ENCODE data around the gene PICALM.

Gene PICALM

GRCh38 chr11:86050196-86050709, 18.6 kb downstream of the PICALM start:
- no peak overlapping the region for H3K27ac Mint-ChIP-seq
- peaks cover 2% of the 10 kb centered on the region for H3K9me3 Mint-ChIP-seq
- H3K27me3 Mint-ChIP-seq, result no peaks in the 10 kb centered on the region
- ATAC-seq (ENCODE audit: low read depth) (no peak), DNase-seq (ENCODE audit: low spot score in 2 of 2) (no peak)
- peaks cover 55% of the 10 kb centered on the region for H3K4me1 Mint-ChIP-seq
- no peak overlapping the region for H3K4me3 Mint-ChIP-seq
- peaks cover 16% of the 10 kb centered on the region for H3K36me3 Mint-ChIP-seq

DNA sequence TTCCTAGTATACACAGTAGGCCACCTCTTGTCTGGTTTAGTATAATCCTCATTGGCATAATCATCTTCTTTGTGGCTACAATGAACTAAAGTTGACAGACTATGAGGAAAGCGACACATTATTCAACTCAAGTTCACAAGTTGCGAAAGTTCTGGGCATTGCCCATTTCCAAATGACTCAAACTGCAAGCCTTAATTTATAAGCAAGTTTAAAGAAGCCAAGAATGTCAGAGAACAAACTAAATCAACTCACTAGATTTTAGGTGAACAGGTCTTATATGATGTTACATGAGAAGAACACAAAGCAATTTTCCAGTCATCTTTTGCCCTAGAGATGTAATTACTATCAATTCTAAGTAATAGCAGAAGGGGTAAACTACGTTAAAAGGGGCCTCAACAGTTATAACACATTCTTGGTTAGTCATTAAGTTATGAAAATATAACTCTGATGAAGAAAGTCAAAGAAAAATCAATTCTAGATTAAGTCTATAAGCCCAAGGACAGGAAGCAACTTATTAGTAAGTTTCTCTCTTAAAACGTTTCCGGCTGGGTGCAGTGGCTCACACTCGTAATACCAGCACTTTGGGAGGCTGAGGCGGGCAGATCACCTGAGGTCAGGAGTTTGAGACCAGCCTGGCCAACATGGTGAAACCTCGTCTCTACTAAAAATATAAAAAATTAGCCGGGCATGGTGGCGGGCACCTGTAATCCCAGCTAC, 21.5 kb downstream of the PICALM start:
- no peaks in the 10 kb centered on the region for H3K9me3 Mint-ChIP-seq
- H3K4me3 Mint-ChIP-seq, result peak overlapping the region; percentile 51
- ATAC-seq (ENCODE audit: low read depth), result peak; percentile 43
- H3K36me3 Mint-ChIP-seq, result peaks cover 9% of the 10 kb centered on the region
- H3K4me1 Mint-ChIP-seq, result peaks cover 61% of the 10 kb centered on the region
- peak overlapping the region; percentile 91 for H3K27ac Mint-ChIP-seq
- no peaks in the 10 kb centered on the region for H3K27me3 Mint-ChIP-seq
- no peak for DNase-seq (ENCODE audit: low spot score in 2 of 2)

GRCh38 chr11:86046116-86046515, 22.8 kb downstream of the PICALM start:
- no peak overlapping the region for H3K4me3 Mint-ChIP-seq
- H3K36me3 Mint-ChIP-seq, result peaks cover 3% of the 10 kb centered on the region
- peak overlapping the region; percentile 91 for H3K27ac Mint-ChIP-seq
- no peaks in the 10 kb centered on the region for H3K9me3 Mint-ChIP-seq
- ATAC-seq (ENCODE audit: low read depth) (no peak), DNase-seq (ENCODE audit: low spot score in 2 of 2) (no peak)
- H3K4me1 Mint-ChIP-seq, result peaks cover 60% of the 10 kb centered on the region
- no peaks in the 10 kb centered on the region for H3K27me3 Mint-ChIP-seq

- Mint-ChIP-seq H3K4me1 (peaks cover 54% of the 10 kb centered on the region), H3K27me3 (no peaks in the 10 kb centered on the region), H3K27ac (peak overlapping the region; percentile 91), H3K9me3 (no peaks in the 10 kb centered on the region), H3K36me3 (peaks cover 6% of the 10 kb centered on the region), H3K4me3 (peak overlapping the region; percentile 17)
- ATAC-seq (ENCODE audit: low read depth) (no peak), DNase-seq (ENCODE audit: low spot score in 2 of 2) (no peak)
Measured at GRCh38 chr11:86043765-86044503, 24.9 kb downstream of the PICALM start.

GRCh38 chr11:86041975-86042378, 26.9 kb downstream of the PICALM start:
- Mint-ChIP-seq H3K4me1 (peaks cover 54% of the 10 kb centered on the region), H3K4me3 (no peak overlapping the region), H3K27ac (peak overlapping the region; percentile 89), H3K27me3 (no peaks in the 10 kb centered on the region), H3K36me3 (peaks cover 6% of the 10 kb centered on the region), H3K9me3 (no peaks in the 10 kb centered on the region)
- ATAC-seq (ENCODE audit: low read depth), result peak; percentile 90
- peak in 1 of 2 donors; percentile 66 for DNase-seq (ENCODE audit: low spot score in 2 of 2)

GRCh38 chr11:86040919-86041850, 27.7 kb downstream of the PICALM start:
- Mint-ChIP-seq H3K4me1 (peaks cover 53% of the 10 kb centered on the region), H3K4me3 (no peak overlapping the region)

DNA sequence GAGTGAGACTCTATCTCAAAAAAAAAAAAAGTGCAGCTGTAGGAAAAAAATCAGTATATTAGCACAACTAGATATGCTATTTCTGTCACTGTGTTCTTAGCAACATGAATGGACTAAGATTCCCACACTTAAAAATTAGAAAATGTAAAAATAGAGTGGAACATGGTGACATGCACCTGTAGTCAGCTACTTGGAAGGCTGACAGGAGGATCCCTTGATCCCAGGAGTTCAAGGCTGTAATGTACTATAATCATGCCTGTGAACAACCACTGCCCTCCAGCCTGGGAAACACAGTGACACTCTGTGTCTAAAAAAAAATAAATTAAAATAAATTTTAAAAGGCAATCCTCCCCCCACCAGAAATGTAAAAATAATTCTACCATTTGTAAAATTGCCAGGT, 29.8 kb downstream of the PICALM start:
- ATAC-seq (ENCODE audit: low read depth), result no peak
- Mint-ChIP-seq H3K27ac (peak overlapping the region; percentile 70), H3K36me3 (peaks cover 5% of the 10 kb centered on the region), H3K27me3 (no peaks in the 10 kb centered on the region), H3K4me3 (no peak overlapping the region), H3K9me3 (no peaks in the 10 kb centered on the region), H3K4me1 (peaks cover 43% of the 10 kb centered on the region)
- no peak for DNase-seq (ENCODE audit: low spot score in 2 of 2)

More at GRCh38 chr11:86040919-86041850, 27.7 kb downstream of the PICALM start:
- no peak for ATAC-seq (ENCODE audit: low read depth)
- DNase-seq (ENCODE audit: low spot score in 2 of 2), result no peak
- Mint-ChIP-seq H3K27me3 (no peaks in the 10 kb centered on the region), H3K9me3 (no peaks in the 10 kb centered on the region), H3K27ac (peak overlapping the region; percentile 89), H3K36me3 (peaks cover 5% of the 10 kb centered on the region)

DNA sequence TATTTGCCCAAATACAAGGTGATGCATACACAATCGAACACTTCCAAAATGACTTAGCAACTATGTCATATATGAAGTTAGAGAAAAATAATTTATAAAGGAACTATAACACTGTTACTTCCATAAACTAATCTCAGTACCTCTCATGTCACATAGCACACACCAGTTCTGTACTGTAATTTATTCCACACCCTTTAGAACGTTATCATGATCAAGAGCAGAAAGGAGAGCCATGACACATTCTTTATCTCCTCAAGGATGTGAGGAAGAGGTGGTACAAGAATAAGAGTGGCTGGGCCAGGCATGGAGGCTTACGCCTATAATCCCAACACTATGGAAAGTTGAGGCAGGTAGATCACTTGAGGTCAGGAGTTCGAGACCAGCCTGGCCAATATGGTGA, 31.1 kb downstream of the PICALM start:
- Mint-ChIP-seq H3K9me3 (no peaks in the 10 kb centered on the region), H3K27ac (peak overlapping the region; percentile 14), H3K4me1 (peaks cover 35% of the 10 kb centered on the region), H3K4me3 (peak overlapping the region; percentile 3), H3K27me3 (no peaks in the 10 kb centered on the region), H3K36me3 (peaks cover 5% of the 10 kb centered on the region)
- no peak for ATAC-seq (ENCODE audit: low read depth)
- DNase-seq (ENCODE audit: low spot score in 2 of 2), result no peak

GRCh38 chr11:86035920-86036319, 33.0 kb downstream of the PICALM start:
- Mint-ChIP-seq H3K4me1 (peaks cover 30% of the 10 kb centered on the region), H3K4me3 (no peak overlapping the region), H3K9me3 (no peaks in the 10 kb centered on the region), H3K27me3 (no peaks in the 10 kb centered on the region), H3K27ac (no peak overlapping the region), H3K36me3 (peaks cover 8% of the 10 kb centered on the region)
- DNase-seq (ENCODE audit: low spot score in 2 of 2) (no peak), ATAC-seq (ENCODE audit: low read depth) (no peak)

DNA sequence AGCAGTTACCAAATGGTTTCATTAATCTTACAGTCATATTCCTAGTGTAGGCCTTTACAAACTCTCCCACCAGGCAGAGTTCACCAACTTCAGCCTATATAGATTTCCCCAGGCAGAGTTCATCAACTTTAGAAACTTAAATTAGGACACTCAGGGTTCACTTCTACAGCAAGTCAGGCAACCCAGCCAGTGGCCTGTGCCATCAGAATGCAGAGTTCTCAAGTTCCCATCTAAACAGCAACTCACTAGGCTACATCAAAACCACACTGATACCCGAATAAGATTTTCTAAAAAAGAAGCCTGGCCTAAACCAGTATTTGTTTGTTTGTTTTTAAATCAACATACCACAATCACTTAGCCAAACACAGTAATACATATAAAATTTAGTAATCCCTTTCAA, 33.7 kb downstream of the PICALM start:
- Mint-ChIP-seq H3K4me3 (no peak overlapping the region), H3K36me3 (peaks cover 10% of the 10 kb centered on the region), H3K4me1 (peaks cover 26% of the 10 kb centered on the region), H3K27me3 (no peaks in the 10 kb centered on the region), H3K27ac (no peak overlapping the region), H3K9me3 (no peaks in the 10 kb centered on the region)
- DNase-seq (ENCODE audit: low spot score in 2 of 2) (no peak), ATAC-seq (ENCODE audit: low read depth) (no peak)

DNA sequence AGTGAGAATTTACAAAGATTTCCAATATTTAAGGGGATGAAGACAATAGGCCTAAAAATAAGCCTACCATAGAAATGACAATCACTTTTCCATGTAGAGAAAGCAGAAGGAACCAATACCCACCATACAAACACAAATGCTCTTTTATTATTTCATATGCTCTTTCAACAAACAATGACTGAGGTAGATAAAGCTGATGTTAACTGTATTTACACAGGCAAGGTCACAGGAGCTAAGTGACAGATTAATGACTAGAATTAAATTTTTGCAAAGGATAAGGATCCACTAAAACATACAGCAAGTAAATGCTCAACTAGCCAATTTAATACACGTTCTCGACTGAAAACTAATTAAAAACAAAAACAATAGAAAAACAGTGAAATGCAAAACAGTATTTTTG, 34.2 kb downstream of the PICALM start:
- H3K9me3 Mint-ChIP-seq, result no peaks in the 10 kb centered on the region
- ATAC-seq (ENCODE audit: low read depth) (no peak), DNase-seq (ENCODE audit: low spot score in 2 of 2) (no peak)
- no peak overlapping the region for H3K4me3 Mint-ChIP-seq
- H3K36me3 Mint-ChIP-seq, result peaks cover 10% of the 10 kb centered on the region
- H3K27me3 Mint-ChIP-seq, result no peaks in the 10 kb centered on the region
- H3K4me1 Mint-ChIP-seq, result peaks cover 26% of the 10 kb centered on the region
- H3K27ac Mint-ChIP-seq, result peak overlapping the region; percentile 22

- no peak overlapping the region for H3K4me3 Mint-ChIP-seq
- peak; percentile 68 for ATAC-seq (ENCODE audit: low read depth)
- no peaks in the 10 kb centered on the region for H3K9me3 Mint-ChIP-seq
- H3K4me1 Mint-ChIP-seq, result peaks cover 16% of the 10 kb centered on the region
- H3K27ac Mint-ChIP-seq, result peak overlapping the region; percentile 72
- H3K27me3 Mint-ChIP-seq, result no peaks in the 10 kb centered on the region
- no peak for DNase-seq (ENCODE audit: low spot score in 2 of 2)
- H3K36me3 Mint-ChIP-seq, result peaks cover 20% of the 10 kb centered on the region
Measured at GRCh38 chr11:86021377-86021776, 47.5 kb downstream of the PICALM start.

DNA sequence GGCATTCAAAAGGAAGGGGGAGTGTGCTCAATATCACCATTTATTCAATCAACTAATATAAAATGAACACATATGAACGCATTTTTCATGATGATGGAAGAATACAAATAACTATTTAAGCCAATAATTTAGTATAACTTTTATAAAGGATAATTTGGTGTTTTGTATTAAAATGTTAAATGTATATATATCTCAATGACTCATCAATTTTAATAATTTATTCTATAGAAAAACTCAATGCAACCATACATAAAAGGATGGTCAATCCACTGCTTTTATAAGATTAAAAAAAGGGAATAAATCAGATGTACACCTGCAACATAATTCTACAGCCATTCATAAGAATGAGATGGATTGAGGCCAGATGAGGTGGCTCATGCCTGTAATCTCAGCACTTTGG, 50.6 kb downstream of the PICALM start:
- no peak overlapping the region for H3K4me3 Mint-ChIP-seq

More for the DNA sequence above, 50.6 kb downstream of the PICALM start:
- H3K9me3 Mint-ChIP-seq, result no peaks in the 10 kb centered on the region
- H3K27me3 Mint-ChIP-seq, result no peaks in the 10 kb centered on the region
- ATAC-seq (ENCODE audit: low read depth) (no peak), DNase-seq (ENCODE audit: low spot score in 2 of 2) (no peak)
- no peak overlapping the region for H3K27ac Mint-ChIP-seq
- peaks cover 18% of the 10 kb centered on the region for H3K4me1 Mint-ChIP-seq
- H3K36me3 Mint-ChIP-seq, result peaks cover 16% of the 10 kb centered on the region
